ENCODE data around the gene TMEM255B.

TMEM255B gene

GRCh38 chr13:113852536-113853517, 93.8 kb downstream of the TMEM255B start:
- Histone ChIP-seq H3K36me3 (ENCODE audit: control insufficient read depth, insufficient read depth, low read length) (no peaks in the 10 kb centered on the region), H3K4me1 (ENCODE audit: control insufficient read depth, insufficient read depth, low read length) (no peaks in the 10 kb centered on the region; the same call in 1 of the 2 replicates), H3K27me3 (ENCODE audit: control insufficient read depth, insufficient read depth, low read length) (no peaks in the 10 kb centered on the region), H3K9me3 (ENCODE audit: control insufficient read depth, insufficient read depth, low read length) (no peaks in the 10 kb centered on the region), H3K4me3 (ENCODE audit: low read length) (no peak overlapping the region), H3K27ac (ENCODE audit: low read length) (no peak overlapping the region)
- DNase-seq (ENCODE audit: low read depth, low spot score) = no peak
- no CpG with 5 or more reads among the region's 22 CpGs for WGBS (ENCODE audit: insufficient coverage, insufficient read length)

GRCh38 chr13:113853518-113854237, 94.7 kb downstream of the TMEM255B start:
- no peak overlapping the region for H3K27ac ChIP-seq (ENCODE audit: low read length)
- WGBS (ENCODE audit: insufficient coverage, insufficient read length) = no CpG with 5 or more reads among the region's 11 CpGs
- H3K27me3 ChIP-seq (ENCODE audit: control insufficient read depth, insufficient read depth, low read length) = no peaks in the 10 kb centered on the region
- no peak for DNase-seq (ENCODE audit: low read depth, low spot score)
- no peaks in the 10 kb centered on the region; the same call in 1 of the 2 replicates for H3K4me1 ChIP-seq (ENCODE audit: control insufficient read depth, insufficient read depth, low read length)
- no peak overlapping the region for H3K4me3 ChIP-seq (ENCODE audit: low read length)
- H3K36me3 ChIP-seq (ENCODE audit: control insufficient read depth, insufficient read depth, low read length) = no peaks in the 10 kb centered on the region
- H3K9me3 ChIP-seq (ENCODE audit: control insufficient read depth, insufficient read depth, low read length) = no peaks in the 10 kb centered on the region

- Histone ChIP-seq H3K9me3 (ENCODE audit: control insufficient read depth, insufficient read depth, low read length) (no peaks in the 10 kb centered on the region), H3K4me1 (ENCODE audit: control insufficient read depth, insufficient read depth, low read length) (peaks cover 2% of the 10 kb centered on the region), H3K27ac (ENCODE audit: low read length) (no peak overlapping the region), H3K27me3 (ENCODE audit: control insufficient read depth, insufficient read depth, low read length) (no peaks in the 10 kb centered on the region), H3K4me3 (ENCODE audit: low read length) (no peak overlapping the region), H3K36me3 (ENCODE audit: control insufficient read depth, insufficient read depth, low read length) (no peaks in the 10 kb centered on the region; the same call in 1 of the 2 replicates)
- no peak for DNase-seq (ENCODE audit: low read depth, low spot score)
- WGBS (ENCODE audit: insufficient coverage, insufficient read length) = no CpG with 5 or more reads among the region's 31 CpGs
Observed at GRCh38 chr13:113854238-113855011, 95.4 kb downstream of the TMEM255B start.

- H3K4me3 ChIP-seq (ENCODE audit: low read length) = no peak overlapping the region
- H3K36me3 ChIP-seq (ENCODE audit: control insufficient read depth, insufficient read depth, low read length) = no peaks in the 10 kb centered on the region; the same call in 1 of the 2 replicates
- no peaks in the 10 kb centered on the region for H3K27me3 ChIP-seq (ENCODE audit: control insufficient read depth, insufficient read depth, low read length)
- peaks cover 5% of the 10 kb centered on the region for H3K4me1 ChIP-seq (ENCODE audit: control insufficient read depth, insufficient read depth, low read length)
- H3K27ac ChIP-seq (ENCODE audit: low read length) = no peak overlapping the region
- H3K9me3 ChIP-seq (ENCODE audit: control insufficient read depth, insufficient read depth, low read length) = no peaks in the 10 kb centered on the region
- no CpG with 5 or more reads among the region's 33 CpGs for WGBS (ENCODE audit: insufficient coverage, insufficient read length)
- no peak for DNase-seq (ENCODE audit: low read depth, low spot score)
Observed at GRCh38 chr13:113855012-113855921, 96.2 kb downstream of the TMEM255B start.

GRCh38 chr13:113855931-113856715, 97.1 kb downstream of the TMEM255B start:
- WGBS (ENCODE audit: insufficient coverage, insufficient read length) = no CpG with 5 or more reads among the region's 25 CpGs
- peaks cover 10% of the 10 kb centered on the region for H3K4me1 ChIP-seq (ENCODE audit: control insufficient read depth, insufficient read depth, low read length)
- no peaks in the 10 kb centered on the region for H3K27me3 ChIP-seq (ENCODE audit: control insufficient read depth, insufficient read depth, low read length)
- H3K36me3 ChIP-seq (ENCODE audit: control insufficient read depth, insufficient read depth, low read length) = no peaks in the 10 kb centered on the region; the same call in 1 of the 2 replicates
- no peak for DNase-seq (ENCODE audit: low read depth, low spot score)
- no peaks in the 10 kb centered on the region for H3K9me3 ChIP-seq (ENCODE audit: control insufficient read depth, insufficient read depth, low read length)
- no peak overlapping the region for H3K27ac ChIP-seq (ENCODE audit: low read length)
- no peak overlapping the region for H3K4me3 ChIP-seq (ENCODE audit: low read length)

GRCh38 chr13:113856716-113857065, 97.7 kb downstream of the TMEM255B start:
- no peak for DNase-seq (ENCODE audit: low read depth, low spot score)
- Histone ChIP-seq H3K4me3 (ENCODE audit: low read length) (no peak overlapping the region), H3K36me3 (ENCODE audit: control insufficient read depth, insufficient read depth, low read length) (no peaks in the 10 kb centered on the region; the same call in 1 of the 2 replicates), H3K27me3 (ENCODE audit: control insufficient read depth, insufficient read depth, low read length) (no peaks in the 10 kb centered on the region), H3K27ac (ENCODE audit: low read length) (no peak overlapping the region), H3K4me1 (ENCODE audit: control insufficient read depth, insufficient read depth, low read length) (peaks cover 15% of the 10 kb centered on the region), H3K9me3 (ENCODE audit: control insufficient read depth, insufficient read depth, low read length) (no peaks in the 10 kb centered on the region)
- WGBS (ENCODE audit: insufficient coverage, insufficient read length) = no CpG with 5 or more reads among the region's 9 CpGs

GRCh38 chr13:113857531-113858195, 98.6 kb downstream of the TMEM255B start:
- DNase-seq (ENCODE audit: low read depth, low spot score) = no peak
- Histone ChIP-seq H3K4me3 (ENCODE audit: low read length) (no peak overlapping the region), H3K27me3 (ENCODE audit: control insufficient read depth, insufficient read depth, low read length) (no peaks in the 10 kb centered on the region), H3K9me3 (ENCODE audit: control insufficient read depth, insufficient read depth, low read length) (no peaks in the 10 kb centered on the region), H3K27ac (ENCODE audit: low read length) (no peak overlapping the region), H3K36me3 (ENCODE audit: control insufficient read depth, insufficient read depth, low read length) (no peaks in the 10 kb centered on the region; the same call in 1 of the 2 replicates), H3K4me1 (ENCODE audit: control insufficient read depth, insufficient read depth, low read length) (peaks cover 19% of the 10 kb centered on the region)
- no CpG with 5 or more reads among the region's 20 CpGs for WGBS (ENCODE audit: insufficient coverage, insufficient read length)

- no CpG with 5 or more reads among the region's 4 CpGs for WGBS (ENCODE audit: insufficient coverage, insufficient read length)
- no peak overlapping the region for H3K4me3 ChIP-seq (ENCODE audit: low read length)
- no peaks in the 10 kb centered on the region; the same call in 1 of the 2 replicates for H3K36me3 ChIP-seq (ENCODE audit: control insufficient read depth, insufficient read depth, low read length)
- H3K4me1 ChIP-seq (ENCODE audit: control insufficient read depth, insufficient read depth, low read length) = peaks cover 19% of the 10 kb centered on the region
- H3K27me3 ChIP-seq (ENCODE audit: control insufficient read depth, insufficient read depth, low read length) = peaks cover 3% of the 10 kb centered on the region; the same call in 1 of the 2 replicates
- peak overlapping the region; percentile 2 for H3K27ac ChIP-seq (ENCODE audit: low read length)
- DNase-seq (ENCODE audit: low read depth, low spot score) = no peak
- no peaks in the 10 kb centered on the region for H3K9me3 ChIP-seq (ENCODE audit: control insufficient read depth, insufficient read depth, low read length)
Observed at GRCh38 chr13:113859311-113860050, 100.5 kb downstream of the TMEM255B start.
